ENCODE results near the gene ZNF423. TPM values are rescaled to one million over a fixed set of nuclear protein-coding genes. Genes with fewer than 3 reads are reported as not detected.
A peak's percentile ranks its signal among the peaks of the same experiment; 100 is the strongest.

Gene ZNF423
- total and polyA plus RNA-seq, 5 donors = 5.5 to 22.2 (median 14.4) TPM

- ATAC-seq (no peak), DNase-seq (no peak)
- WGBS = 85% methylated on average over 8 of the region's 8 CpGs
- H3K27ac ChIP-seq (ENCODE audit: low read length) = no peak overlapping the region
- no peaks in the 10 kb centered on the region for H3K4me1 ChIP-seq (ENCODE audit: control insufficient read depth, insufficient read depth, low read length)
- H3K9me3 ChIP-seq (ENCODE audit: control insufficient read depth, low read length) = no peaks in the 10 kb centered on the region
- H3K4me3 ChIP-seq (ENCODE audit: low read length) = no peak overlapping the region
- intact Hi-C loops (cut with DNase I) = no loop called here
- H3K27me3 ChIP-seq (ENCODE audit: control insufficient read depth, insufficient read depth) = no peaks in the 10 kb centered on the region
These were observed 399.7 kb downstream of the ZNF423 start for GRCh38 chr16:49455991-49456745.

GRCh38 chr16:49455181-49455990 lies 400.5 kb downstream of the ZNF423 start:
- WGBS = 90% methylated on average over 11 of the region's 11 CpGs
- no peaks in the 10 kb centered on the region for H3K27me3 ChIP-seq (ENCODE audit: control insufficient read depth, insufficient read depth)
- intact Hi-C loops (cut with DNase I) = no loop called here
- no peak for ATAC-seq
- DNase-seq = no peak
- H3K27ac ChIP-seq (ENCODE audit: low read length) = no peak overlapping the region
- no peaks in the 10 kb centered on the region for H3K4me1 ChIP-seq (ENCODE audit: control insufficient read depth, insufficient read depth, low read length)
- H3K9me3 ChIP-seq (ENCODE audit: control insufficient read depth, low read length) = no peaks in the 10 kb centered on the region
- H3K4me3 ChIP-seq (ENCODE audit: low read length) = no peak overlapping the region

GRCh38 chr16:49454426-49455180 lies 401.3 kb downstream of the ZNF423 start:
- DNase-seq = no peak

DNA sequence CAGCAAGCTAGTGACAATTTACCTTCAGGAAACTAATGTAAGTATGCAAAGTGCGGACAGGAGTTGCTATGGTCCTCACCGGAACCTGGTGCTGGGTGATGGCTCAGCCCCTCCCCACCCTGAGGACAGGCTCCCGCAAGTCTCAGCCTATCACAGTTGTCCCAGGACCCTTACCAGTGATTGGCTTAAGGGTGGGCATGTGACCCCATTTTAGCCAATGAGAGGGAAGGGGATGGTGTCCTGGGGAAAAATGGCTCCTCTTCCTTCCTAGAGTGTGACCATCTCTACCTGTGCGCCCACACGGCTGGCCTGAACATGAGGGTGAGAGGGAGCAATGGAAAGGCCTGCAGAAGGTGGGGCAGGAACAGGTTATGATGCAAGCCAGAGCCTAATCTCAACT lies 401.9 kb downstream of the ZNF423 start:
- no peak for ATAC-seq
- Histone ChIP-seq H3K4me3 (ENCODE audit: low read length) (no peak overlapping the region), H3K27ac (ENCODE audit: low read length) (no peak overlapping the region), H3K9me3 (ENCODE audit: control insufficient read depth, low read length) (no peaks in the 10 kb centered on the region), H3K27me3 (ENCODE audit: control insufficient read depth, insufficient read depth) (no peaks in the 10 kb centered on the region), H3K4me1 (ENCODE audit: control insufficient read depth, insufficient read depth, low read length) (no peaks in the 10 kb centered on the region)
- intact Hi-C loops (cut with DNase I) = no loop called here
- no peak for DNase-seq
- 94% methylated on average over 5 of the region's 5 CpGs for WGBS

More at GRCh38 chr16:49454426-49455180, 401.3 kb downstream of the ZNF423 start:
- no peak for ATAC-seq
- no peaks in the 10 kb centered on the region for H3K4me1 ChIP-seq (ENCODE audit: control insufficient read depth, insufficient read depth, low read length)
- intact Hi-C loops (cut with DNase I) = no loop called here
- no peaks in the 10 kb centered on the region for H3K9me3 ChIP-seq (ENCODE audit: control insufficient read depth, low read length)
- no peak overlapping the region for H3K27ac ChIP-seq (ENCODE audit: low read length)
- 94% methylated on average over 12 of the region's 12 CpGs for WGBS
- no peak overlapping the region for H3K4me3 ChIP-seq (ENCODE audit: low read length)
- H3K27me3 ChIP-seq (ENCODE audit: control insufficient read depth, insufficient read depth) = no peaks in the 10 kb centered on the region

DNA sequence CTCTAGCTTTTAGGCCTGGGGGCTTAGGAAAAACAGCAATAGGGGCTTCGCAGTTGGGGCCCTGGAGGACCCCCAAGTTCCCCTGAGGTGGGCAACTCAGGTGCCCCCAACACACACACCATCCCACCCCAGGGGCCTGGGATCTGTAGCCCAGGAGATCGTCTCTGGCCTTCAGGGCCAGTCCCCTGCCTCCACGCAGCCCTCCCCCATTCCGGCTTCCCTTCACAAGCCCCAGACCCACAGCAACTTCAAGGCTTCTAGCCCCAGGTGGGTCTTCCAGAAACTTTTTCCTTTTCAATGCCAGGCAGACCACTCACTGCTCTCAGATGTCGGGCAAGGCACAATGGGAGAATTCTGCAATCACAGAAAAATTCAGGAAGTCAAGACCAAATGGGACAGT lies 402.9 kb downstream of the ZNF423 start:
- DNase-seq = no peak
- Histone ChIP-seq H3K9me3 (ENCODE audit: control insufficient read depth, low read length) (no peaks in the 10 kb centered on the region), H3K27me3 (ENCODE audit: control insufficient read depth, insufficient read depth) (no peaks in the 10 kb centered on the region), H3K4me1 (ENCODE audit: control insufficient read depth, insufficient read depth, low read length) (no peaks in the 10 kb centered on the region), H3K4me3 (ENCODE audit: low read length) (no peak overlapping the region), H3K27ac (ENCODE audit: low read length) (no peak overlapping the region)
- intact Hi-C loops (cut with DNase I) = no loop called here
- no peak for ATAC-seq
- WGBS = 89% methylated on average over 5 of the region's 5 CpGs

- DNase-seq (no peak), ATAC-seq (peak in 1 of 2 donors; percentile 45)
- 49% methylated on average over 14 of the region's 14 CpGs for WGBS
- intact Hi-C loops (cut with DNase I) = no loop called here
- H3K9me3 ChIP-seq (ENCODE audit: control insufficient read depth, low read length) = no peaks in the 10 kb centered on the region
- no peak overlapping the region for H3K27ac ChIP-seq (ENCODE audit: low read length)
- H3K4me1 ChIP-seq (ENCODE audit: control insufficient read depth, insufficient read depth, low read length) = no peaks in the 10 kb centered on the region
- H3K27me3 ChIP-seq (ENCODE audit: control insufficient read depth, insufficient read depth) = no peaks in the 10 kb centered on the region
- H3K4me3 ChIP-seq (ENCODE audit: low read length) = peak overlapping the region; percentile 25
These were observed 403.3 kb downstream of the ZNF423 start for GRCh38 chr16:49452578-49452977.

GRCh38 chr16:49452108-49452507 lies 403.8 kb downstream of the ZNF423 start:
- H3K27me3 ChIP-seq (ENCODE audit: control insufficient read depth, insufficient read depth) = no peaks in the 10 kb centered on the region
- H3K4me1 ChIP-seq (ENCODE audit: control insufficient read depth, insufficient read depth, low read length) = no peaks in the 10 kb centered on the region
- H3K4me3 ChIP-seq (ENCODE audit: low read length) = peak overlapping the region; percentile 25
- 38% methylated on average over 4 of the region's 4 CpGs for WGBS
- H3K27ac ChIP-seq (ENCODE audit: low read length) = no peak overlapping the region
- peak; percentile 29 to 82 for ATAC-seq
- DNase-seq = no peak
- no peaks in the 10 kb centered on the region for H3K9me3 ChIP-seq (ENCODE audit: control insufficient read depth, low read length)
- intact Hi-C loops (cut with DNase I) = no loop called here

GRCh38 chr16:49446805-49447204 lies 409.1 kb downstream of the ZNF423 start:
- Histone ChIP-seq H3K27ac (ENCODE audit: low read length) (no peak overlapping the region), H3K9me3 (ENCODE audit: control insufficient read depth, low read length) (no peaks in the 10 kb centered on the region), H3K4me3 (ENCODE audit: low read length) (no peak overlapping the region), H3K27me3 (ENCODE audit: control insufficient read depth, insufficient read depth) (no peaks in the 10 kb centered on the region), H3K4me1 (ENCODE audit: control insufficient read depth, insufficient read depth, low read length) (no peaks in the 10 kb centered on the region)
- WGBS = 87% methylated on average over 2 of the region's 2 CpGs
- no peak for DNase-seq
- intact Hi-C loops (cut with DNase I) = no loop called here
- no peak for ATAC-seq

- Histone ChIP-seq H3K4me3 (ENCODE audit: low read length) (no peak overlapping the region), H3K4me1 (ENCODE audit: control insufficient read depth, insufficient read depth, low read length) (peaks cover 2% of the 10 kb centered on the region), H3K9me3 (ENCODE audit: control insufficient read depth, low read length) (no peaks in the 10 kb centered on the region), H3K27ac (ENCODE audit: low read length) (no peak overlapping the region), H3K27me3 (ENCODE audit: control insufficient read depth, insufficient read depth) (no peaks in the 10 kb centered on the region)
- ATAC-seq (no peak), DNase-seq (no peak)
- WGBS = 86% methylated on average over 9 of the region's 9 CpGs
- intact Hi-C loops (cut with DNase I) = no loop called here
These were observed 412.3 kb downstream of the ZNF423 start for GRCh38 chr16:49443576-49443975.

- intact Hi-C loops (cut with DNase I) = no loop called here
- no peaks in the 10 kb centered on the region for H3K9me3 ChIP-seq (ENCODE audit: control insufficient read depth, low read length)
- no peak overlapping the region for H3K27ac ChIP-seq (ENCODE audit: low read length)
- H3K27me3 ChIP-seq (ENCODE audit: control insufficient read depth, insufficient read depth) = no peaks in the 10 kb centered on the region
- peaks cover 2% of the 10 kb centered on the region for H3K4me1 ChIP-seq (ENCODE audit: control insufficient read depth, insufficient read depth, low read length)
- ATAC-seq (no peak), DNase-seq (no peak)
- H3K4me3 ChIP-seq (ENCODE audit: low read length) = no peak overlapping the region
- WGBS = 50% methylated on average over 5 of the region's 5 CpGs
These were observed 413.1 kb downstream of the ZNF423 start for GRCh38 chr16:49442805-49443204.

GRCh38 chr16:49441366-49441780 lies 414.5 kb downstream of the ZNF423 start:
- intact Hi-C loops (cut with DNase I) = no loop called here
- no peak overlapping the region for H3K4me3 ChIP-seq (ENCODE audit: low read length)
- no peak overlapping the region for H3K27ac ChIP-seq (ENCODE audit: low read length)
- DNase-seq (peak; percentile 29 to 69 (median 65)), ATAC-seq (peak; percentile 61 to 88)
- no peaks in the 10 kb centered on the region for H3K27me3 ChIP-seq (ENCODE audit: control insufficient read depth, insufficient read depth)
- H3K9me3 ChIP-seq (ENCODE audit: control insufficient read depth, low read length) = no peaks in the 10 kb centered on the region
- WGBS = 18% methylated on average over 18 of the region's 18 CpGs
- H3K4me1 ChIP-seq (ENCODE audit: control insufficient read depth, insufficient read depth, low read length) = peaks cover 2% of the 10 kb centered on the region

Data from right cardiac atrium (tissue), 5 donors.